Loucy (cell line): ENCODE results near the gene CELF2.

Experiments used
- CTCF ChIP-seq: fragments of 200-600 bp; sonication (generic); conservative IDR thresholded peaks from 2 replicates; pipeline ENCODE4 v1.5.1; 2014; ENCODE audit warnings: mild to moderate bottlenecking, antibody characterized with exemption, low read length
- EZH2phosphoT487 ChIP-seq: fragments of 200-600 bp; IDR thresholded peaks from 2 replicates; pipeline ENCODE4 v1.6.1; 2018; ENCODE audit warnings: antibody characterized with exemption, mild to moderate bottlenecking, moderate library complexity, borderline replicate concordance

- TF ChIP-seq CTCF = no peak
- no peak for TF ChIP-seq EZH2phosphoT487
These were observed 227.4 kb downstream of the CELF2 start for GRCh38 chr10:11245095-11245479.
